Gastrocnemius medialis (tissue), 4 donors: ENCODE results near the gene YKT6.

Experiments
- CTCF ChIP-seq, 5 experiments: fragments of 450-650 bp in 3 of 5; fragments of 200-600 bp in 2 of 5; sonication (generic) in 2 of 5; IDR thresholded peaks in 4 of 5; conservative IDR thresholded peaks in 1 of 5; 1 replicate in 4 of 5; 2 replicates in 1 of 5; pipeline ENCODE4 v1.5.1; 2016 to 2019; ENCODE audit warnings: antibody characterized with exemption in 5 of 5, mild to moderate bottlenecking in 3 of 5, moderate library complexity in 3 of 5
- POLR2A ChIP-seq, 2 donors: fragments of 450-650 bp; IDR thresholded peaks; one replicate each; pipeline ENCODE4 v1.6.1; 2017; ENCODE audit warnings: antibody characterized with exemption in 2 of 2, mild to moderate bottlenecking in 2 of 2, moderate library complexity in 2 of 2

- TF ChIP-seq CTCF (IDR thresholded peaks at IDR 0.05 in 4 of 5, conservative IDR thresholded peaks at IDR 0.05 in 1 of 5) (no peak), POLR2A (IDR thresholded peaks at IDR 0.05) (no peak)
Observed at GRCh38 chr7:44212018-44212417, 11.2 kb downstream of the YKT6 start.
